Stimulated activated naive B cell treated with anti-CD40 and anti-IgM and Interleukin-4, amounts not matched to agents 10 μg/mL and 1 μg/mL and 100 μg/mL, for 72 hours (primary cell): Measurements from ENCODE around the gene CBX6.

Experiments used
- ATAC-seq, 2 donors: fragments of 150-1000 bp; cut with Tn5 transposase; replicated peaks; 2 replicates each; pipeline ENCODE4 v1.10.0; 2021; ENCODE audit warnings: moderate library complexity in 1 of 2
- DNase-seq: peaks from one replicate; pipeline ENCODE4 v3.0.0; 2021
- H3K27ac Mint-ChIP-seq: one replicate; pipeline ENCODE4 v1.8.0; 2022; ENCODE audit warnings: mild to moderate bottlenecking, mixed read lengths
- H3K27me3 Mint-ChIP-seq, 2 donors: one replicate each; pipeline ENCODE4 v1.8.0; 2022; ENCODE audit warnings: mixed read lengths in 2 of 2
- H3K36me3 Mint-ChIP-seq, 2 donors: one replicate each; pipeline ENCODE4 v1.8.0; 2022; ENCODE audit warnings: mixed read lengths in 2 of 2, mild to moderate bottlenecking in 1 of 2
- H3K4me1 Mint-ChIP-seq, 2 donors: one replicate each; pipeline ENCODE4 v1.8.0; 2022; ENCODE audit warnings: mixed read lengths in 2 of 2, mild to moderate bottlenecking in 1 of 2
- H3K4me3 Mint-ChIP-seq, 2 donors: one replicate each; pipeline ENCODE4 v1.8.0; 2022; ENCODE audit warnings: mild to moderate bottlenecking in 2 of 2, mixed read lengths in 2 of 2, moderate library complexity in 1 of 2
- H3K9me3 Mint-ChIP-seq, 2 donors: one replicate each; pipeline ENCODE4 v1.8.0; 2022; ENCODE audit warnings: mixed read lengths in 2 of 2, mild to moderate bottlenecking in 1 of 2

The CBX6 gene

DNA sequence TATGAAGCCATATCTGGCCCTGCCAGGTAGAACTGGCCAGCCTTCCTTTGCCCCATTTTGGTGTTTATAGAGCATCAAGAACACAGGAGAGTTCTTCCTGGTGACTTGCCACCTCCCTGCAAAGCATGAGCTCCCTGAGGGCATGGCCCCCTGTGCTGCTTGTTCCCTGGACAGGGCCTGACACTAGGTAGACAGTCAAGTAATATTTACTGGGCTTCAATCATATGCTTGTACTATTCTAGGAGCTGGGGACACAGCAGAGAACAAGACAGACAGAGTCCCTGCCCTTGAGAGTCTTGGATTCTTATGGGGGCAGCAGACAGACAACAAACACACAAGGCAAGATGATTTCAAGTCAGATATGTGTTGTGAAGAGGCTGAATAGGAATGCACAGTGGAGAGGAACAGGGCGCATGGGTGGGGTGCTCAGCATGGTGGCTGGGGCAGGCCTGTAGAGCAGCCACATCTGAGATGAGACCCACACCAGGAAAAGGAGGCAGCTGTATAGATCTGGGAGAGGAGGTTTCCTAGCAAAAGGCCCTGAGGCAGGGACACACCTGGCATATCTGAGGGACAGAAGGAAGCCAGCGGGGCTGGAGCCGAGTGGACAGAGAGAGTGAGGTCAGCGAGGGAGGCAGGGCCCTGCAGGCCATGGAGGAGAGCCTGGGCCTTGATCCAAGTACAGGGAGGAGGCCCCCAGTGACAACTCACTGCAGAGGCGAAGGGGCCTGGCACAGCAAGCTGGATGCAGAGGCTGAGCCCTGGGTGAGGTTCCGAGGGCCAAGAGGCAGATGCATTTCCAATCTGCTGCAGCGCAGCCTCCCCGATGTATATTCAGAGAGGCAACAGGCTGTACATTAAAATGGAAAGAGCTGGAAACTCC, 10.2 kb upstream of the CBX6 start:
- peaks cover 23 to 26% of the 10 kb centered on the region in 2 donors for H3K27me3 Mint-ChIP-seq
- H3K4me3 Mint-ChIP-seq = no peak overlapping the region
- no peak overlapping the region for H3K27ac Mint-ChIP-seq
- no peaks in the 10 kb centered on the region for H3K9me3 Mint-ChIP-seq
- peaks cover 22 to 24% of the 10 kb centered on the region in 2 donors for H3K4me1 Mint-ChIP-seq
- no peaks in the 10 kb centered on the region for H3K36me3 Mint-ChIP-seq
- ATAC-seq = peak in 1 of 2 donors; percentile 22
- DNase-seq = no peak

DNA sequence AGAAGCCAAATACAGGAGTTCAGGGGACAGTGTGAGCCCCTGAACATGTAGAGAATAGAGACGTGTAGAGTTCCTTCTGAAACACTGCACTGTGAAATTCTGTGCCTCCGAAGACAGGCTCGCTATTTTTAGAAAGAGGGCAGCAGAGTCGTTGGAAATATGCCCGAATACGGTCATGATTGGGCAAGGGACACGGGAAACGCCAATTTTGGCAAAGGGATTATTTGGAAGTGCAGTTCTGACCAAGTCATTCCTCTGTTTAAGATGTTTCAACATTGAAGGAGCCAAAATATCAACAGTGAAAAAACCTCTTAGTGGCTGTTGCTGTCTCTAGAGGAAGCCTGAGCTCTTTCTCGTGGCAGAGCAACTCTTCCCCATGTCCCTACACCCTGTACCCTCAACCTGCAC, 9.5 kb upstream of the CBX6 start:
- no peak for DNase-seq
- Mint-ChIP-seq H3K4me3 (no peak overlapping the region), H3K9me3 (no peaks in the 10 kb centered on the region), H3K27me3 (peaks cover 27 to 29% of the 10 kb centered on the region in 2 donors), H3K4me1 (peaks cover 19 to 20% of the 10 kb centered on the region in 2 donors), H3K27ac (no peak overlapping the region), H3K36me3 (no peaks in the 10 kb centered on the region)
- ATAC-seq = no peak

DNA sequence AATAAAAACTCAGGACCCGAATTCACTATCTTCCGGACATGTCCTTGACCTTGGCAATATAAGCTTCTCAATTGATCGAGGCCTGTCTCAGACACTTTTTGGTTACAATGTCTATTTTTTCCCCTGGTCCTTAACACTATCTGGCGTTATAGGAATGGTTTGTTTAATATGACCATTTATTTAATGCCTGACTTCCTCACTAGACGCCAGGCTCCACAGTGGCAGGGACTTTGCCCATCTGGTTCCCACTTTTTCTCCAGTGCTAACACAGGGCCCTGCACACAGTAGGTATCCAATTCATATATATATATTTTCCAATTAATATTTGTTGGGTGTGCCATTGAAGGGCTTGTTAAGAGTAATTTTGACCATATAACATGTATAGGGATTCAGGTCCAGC, 7.9 kb upstream of the CBX6 start:
- no peak overlapping the region for H3K27ac Mint-ChIP-seq
- no peak overlapping the region for H3K4me3 Mint-ChIP-seq
- no peak for ATAC-seq
- H3K9me3 Mint-ChIP-seq = no peaks in the 10 kb centered on the region
- peaks cover 15 to 22% of the 10 kb centered on the region in 2 donors for H3K4me1 Mint-ChIP-seq
- no peaks in the 10 kb centered on the region for H3K36me3 Mint-ChIP-seq
- peaks cover 29 to 32% of the 10 kb centered on the region in 2 donors for H3K27me3 Mint-ChIP-seq
- no peak for DNase-seq

DNA sequence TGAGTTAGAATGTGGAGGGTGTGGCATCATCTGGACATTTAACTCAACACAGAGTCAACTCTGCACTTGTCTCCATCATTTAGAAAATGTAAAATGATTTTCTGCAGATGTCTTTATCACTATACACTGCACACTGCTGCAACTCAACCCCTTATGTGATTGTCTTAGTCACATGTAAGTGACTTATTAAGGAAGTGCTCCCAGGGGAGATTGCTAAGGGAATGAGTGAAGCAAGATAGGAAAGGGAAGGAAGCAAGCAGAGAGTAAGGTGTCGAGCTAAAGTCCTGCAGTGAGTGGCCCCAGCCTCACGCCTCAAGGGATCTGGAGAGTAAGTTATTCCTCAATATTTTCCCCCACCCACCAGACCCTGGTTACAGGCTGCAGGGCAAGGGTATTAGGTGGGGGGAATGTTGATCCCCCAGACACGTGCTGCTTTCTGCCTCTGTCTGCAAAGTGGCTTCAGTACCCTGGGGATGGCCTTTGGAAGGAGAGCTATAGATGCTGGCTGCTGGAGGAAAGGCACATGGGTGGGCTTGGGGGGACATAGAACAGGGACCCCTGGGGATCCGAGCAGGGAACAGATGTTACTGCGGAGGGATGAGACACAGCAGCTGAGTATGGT, 7.2 kb upstream of the CBX6 start:
- Mint-ChIP-seq H3K27me3 (peaks cover 26 to 35% of the 10 kb centered on the region in 2 donors), H3K36me3 (no peaks in the 10 kb centered on the region), H3K27ac (no peak overlapping the region), H3K9me3 (no peaks in the 10 kb centered on the region), H3K4me1 (peaks cover 19 to 28% of the 10 kb centered on the region in 2 donors), H3K4me3 (no peak overlapping the region)
- no peak for DNase-seq
- no peak for ATAC-seq

DNA sequence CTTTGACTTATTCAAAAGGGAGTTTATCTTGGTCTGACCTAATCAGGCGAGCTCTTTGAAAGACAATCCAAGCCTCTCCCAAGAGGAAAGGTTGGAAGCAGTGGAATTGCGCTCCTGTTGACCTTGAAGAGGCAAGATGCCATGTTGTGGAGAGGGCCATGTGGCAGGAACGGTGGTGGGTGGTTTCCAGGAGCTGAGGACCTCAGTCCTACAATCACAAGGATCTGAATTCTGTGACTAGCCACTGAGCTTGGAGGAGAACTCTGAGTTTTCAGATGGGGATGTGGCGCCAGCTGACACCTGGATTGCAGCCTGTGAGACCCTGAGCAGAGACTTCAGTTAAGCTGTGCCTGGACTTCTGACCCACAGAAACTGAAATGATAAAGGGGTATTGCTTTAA, 6.0 kb upstream of the CBX6 start:
- no peak for ATAC-seq
- no peak for DNase-seq
- peaks cover 28 to 35% of the 10 kb centered on the region in 2 donors for H3K4me1 Mint-ChIP-seq
- H3K9me3 Mint-ChIP-seq = no peaks in the 10 kb centered on the region
- H3K27ac Mint-ChIP-seq = no peak overlapping the region
- no peaks in the 10 kb centered on the region for H3K36me3 Mint-ChIP-seq
- peaks cover 26 to 30% of the 10 kb centered on the region in 2 donors for H3K27me3 Mint-ChIP-seq
- H3K4me3 Mint-ChIP-seq = no peak overlapping the region

DNA sequence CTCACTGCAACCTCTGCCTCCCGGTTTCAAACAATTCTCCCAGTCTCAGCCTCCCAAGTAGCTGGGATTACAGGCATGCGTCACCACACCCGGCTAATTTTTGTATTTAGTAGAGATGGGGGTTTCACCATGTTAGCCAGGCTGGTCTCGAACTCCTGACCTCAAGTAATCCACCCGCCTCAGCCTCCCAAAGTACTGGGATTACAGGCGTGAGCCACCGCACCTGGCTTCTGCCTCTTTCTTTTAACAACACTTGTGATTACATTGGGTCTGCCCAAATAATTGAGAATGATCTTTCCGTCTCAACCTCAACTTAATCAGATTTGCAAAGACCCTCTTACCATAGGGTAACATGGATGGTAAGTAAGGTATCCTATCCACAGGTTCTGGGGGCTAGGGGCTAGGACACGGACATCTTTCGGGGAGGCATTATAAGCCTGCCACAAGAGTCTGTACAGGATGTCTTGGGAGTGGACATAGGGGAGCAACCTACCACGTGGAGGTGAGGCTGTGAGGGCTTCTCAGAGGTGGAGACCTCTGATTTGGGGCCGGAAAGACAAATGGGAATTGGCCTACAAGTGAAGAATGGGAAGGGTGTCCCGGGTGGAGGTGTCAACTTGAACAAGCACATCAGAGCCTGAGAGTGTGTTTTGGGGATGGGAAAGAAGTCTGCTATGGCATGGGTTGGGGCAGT, 2.7 kb upstream of the CBX6 start:
- H3K4me1 Mint-ChIP-seq = peaks cover 35 to 40% of the 10 kb centered on the region in 2 donors
- no peak overlapping the region for H3K4me3 Mint-ChIP-seq
- H3K27me3 Mint-ChIP-seq = peaks cover 18 to 22% of the 10 kb centered on the region in 2 donors
- H3K36me3 Mint-ChIP-seq = peaks cover 9 to 15% of the 10 kb centered on the region in 2 donors
- H3K27ac Mint-ChIP-seq = no peak overlapping the region
- ATAC-seq (no peak), DNase-seq (no peak)
- no peaks in the 10 kb centered on the region for H3K9me3 Mint-ChIP-seq

DNA sequence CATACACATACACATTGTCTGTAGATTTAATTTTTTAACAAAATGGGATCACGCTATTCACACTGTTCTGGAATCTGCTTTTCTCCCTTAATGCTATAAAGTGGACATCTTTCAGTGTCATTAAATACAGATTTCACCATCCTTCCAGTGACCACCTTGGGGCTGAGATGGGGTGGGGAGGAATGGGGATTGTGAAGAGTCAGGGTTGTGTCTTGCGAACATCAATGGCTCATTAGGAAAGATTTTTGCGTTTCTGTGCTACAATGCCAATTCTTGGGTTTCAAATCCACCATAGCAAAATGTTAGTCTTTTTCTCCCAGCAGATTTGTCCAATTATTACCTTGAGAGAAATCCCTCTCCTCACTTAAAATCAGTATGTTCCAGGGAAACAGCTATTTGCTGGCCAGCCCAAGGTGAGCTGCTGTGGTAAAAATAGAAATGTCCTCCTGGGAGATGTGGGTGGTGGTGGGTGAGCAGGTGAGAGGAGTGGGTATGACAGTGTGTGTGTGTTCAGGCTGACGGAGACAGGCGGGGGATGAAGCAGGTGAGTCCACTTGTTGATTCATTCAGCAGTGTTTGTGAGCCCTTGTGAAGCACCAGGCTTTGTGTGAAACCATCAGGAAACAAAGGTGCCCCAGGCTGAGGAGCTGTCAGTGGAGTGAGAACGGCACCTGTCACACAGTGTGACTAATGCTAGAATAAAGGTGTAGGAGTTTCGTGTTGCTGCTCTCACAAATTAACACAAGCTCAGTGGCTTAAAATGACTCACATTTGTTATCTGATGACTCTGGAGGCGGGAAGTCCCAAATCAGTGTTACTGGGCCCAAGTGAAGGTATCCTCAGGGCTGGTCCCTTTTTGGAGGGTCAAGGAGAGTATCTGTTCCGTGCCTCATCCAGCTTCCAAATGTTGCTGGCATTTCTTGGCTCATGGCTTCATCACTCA, 1.7 kb upstream of the CBX6 start:
- H3K27ac Mint-ChIP-seq = peak overlapping the region; percentile 96
- peaks cover 9 to 20% of the 10 kb centered on the region in 2 donors for H3K36me3 Mint-ChIP-seq
- peak overlapping the region; percentile 89 to 90 for H3K4me3 Mint-ChIP-seq
- ATAC-seq (peak; percentile 27 to 52), DNase-seq (peak; percentile 43)
- H3K4me1 Mint-ChIP-seq = peaks cover 35 to 49% of the 10 kb centered on the region in 2 donors
- H3K27me3 Mint-ChIP-seq = peaks cover 14 to 20% of the 10 kb centered on the region in 2 donors
- no peaks in the 10 kb centered on the region for H3K9me3 Mint-ChIP-seq

DNA sequence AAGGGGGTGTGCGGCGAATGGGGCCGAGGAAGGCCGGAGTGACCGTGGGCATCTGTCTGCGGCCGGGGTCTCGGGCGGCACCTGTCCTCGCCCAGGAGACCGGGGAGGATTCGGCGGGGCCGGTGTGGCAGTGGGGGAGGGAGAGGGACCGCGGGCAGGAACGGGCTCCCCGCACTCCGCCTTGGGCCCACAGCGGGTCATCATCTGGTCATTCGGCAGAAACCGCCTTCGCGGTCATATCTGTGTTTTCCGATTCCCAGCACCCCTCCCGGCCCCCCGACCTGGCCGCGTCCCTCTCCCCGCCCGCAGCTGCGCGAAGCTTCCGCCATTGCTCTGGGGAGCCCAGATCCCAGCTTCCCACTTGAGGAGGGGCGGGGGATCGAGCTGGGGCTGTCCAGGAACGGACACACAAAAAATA, 824 bp upstream of the CBX6 start:
- Mint-ChIP-seq H3K4me3 (peak overlapping the region; percentile 89 to 90), H3K36me3 (peaks cover 17 to 29% of the 10 kb centered on the region in 2 donors), H3K4me1 (peaks cover 43 to 58% of the 10 kb centered on the region in 2 donors), H3K27me3 (peaks cover 12 to 13% of the 10 kb centered on the region in 2 donors), H3K9me3 (no peaks in the 10 kb centered on the region), H3K27ac (peak overlapping the region; percentile 96)
- ATAC-seq = no peak
- DNase-seq = no peak

DNA sequence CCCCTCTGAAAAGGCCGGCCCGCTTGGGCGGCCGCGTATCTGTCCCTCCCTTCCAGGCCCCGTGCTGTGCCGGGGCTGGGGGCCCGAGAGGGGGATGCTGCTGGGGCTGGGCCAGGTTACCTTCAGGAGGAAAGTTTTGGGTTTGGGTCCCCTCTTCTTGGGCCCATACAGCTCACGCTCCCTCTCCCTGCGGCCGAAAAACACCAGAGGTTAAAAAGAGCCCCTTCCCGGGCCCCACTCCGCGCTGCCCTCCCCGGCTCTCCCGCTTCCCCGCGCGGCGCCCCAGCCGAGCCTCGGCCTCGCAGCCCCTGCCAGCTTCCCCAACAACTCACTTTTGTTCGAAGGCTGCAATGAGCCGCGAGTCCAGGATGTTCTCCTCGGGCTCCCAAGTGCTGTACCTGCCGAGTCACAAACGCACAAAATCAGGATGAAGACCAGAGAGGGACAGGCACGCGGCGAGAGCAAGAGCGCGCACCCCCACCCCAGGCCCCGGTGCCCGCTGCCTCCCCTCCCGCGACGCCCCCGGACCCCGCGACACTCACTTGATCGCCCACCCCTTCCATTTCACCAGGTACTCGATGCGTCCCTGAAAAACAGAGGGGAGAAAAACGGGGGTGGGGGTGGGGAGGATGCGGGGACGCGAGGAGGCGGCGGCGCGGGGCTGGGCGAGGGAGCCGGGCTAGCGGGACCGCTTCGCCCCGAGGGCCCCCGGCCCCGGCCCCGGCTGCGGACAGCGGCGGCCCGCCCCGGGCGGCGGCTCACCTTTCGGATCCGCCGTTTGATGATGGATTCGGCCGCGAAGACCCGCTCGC, 450 bp downstream of the CBX6 start:
- DNase-seq (no peak), ATAC-seq (peak; percentile 11 to 13)
- H3K27me3 Mint-ChIP-seq = peaks cover 6% of the 10 kb centered on the region in 2 donors
- peak overlapping the region; percentile 89 to 98 for H3K4me3 Mint-ChIP-seq
- H3K4me1 Mint-ChIP-seq = peaks cover 46 to 62% of the 10 kb centered on the region in 2 donors
- no peaks in the 10 kb centered on the region for H3K9me3 Mint-ChIP-seq
- peak overlapping the region; percentile 95 for H3K27ac Mint-ChIP-seq
- H3K36me3 Mint-ChIP-seq = peaks cover 20 to 34% of the 10 kb centered on the region in 2 donors

DNA sequence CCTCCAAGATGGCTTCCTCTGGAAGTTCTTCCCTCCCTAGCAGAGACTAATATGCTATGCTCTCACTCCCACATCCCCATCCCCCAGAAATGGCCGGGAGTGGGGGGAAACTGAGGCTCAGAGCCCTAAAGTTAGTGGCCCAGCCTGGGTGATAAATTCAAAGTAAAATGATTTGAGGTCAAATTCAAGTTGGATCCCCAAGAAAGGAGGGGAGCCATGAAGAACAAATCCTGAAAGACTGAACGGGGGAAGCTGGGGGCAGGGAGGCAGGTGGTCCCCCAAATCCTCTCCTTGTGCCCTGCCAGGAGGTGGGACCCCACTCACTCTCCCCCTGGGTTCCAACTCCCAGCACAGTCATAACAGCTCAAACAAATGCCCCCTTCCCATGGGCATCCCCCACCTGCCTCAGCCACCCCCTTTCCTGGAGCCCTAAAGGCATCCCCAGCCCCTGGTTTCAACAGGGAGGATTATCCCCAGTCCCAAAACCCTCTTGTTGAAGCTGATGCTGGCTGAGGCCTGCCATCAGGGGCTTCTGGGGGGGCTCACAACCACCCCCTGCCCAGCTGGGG, 1.1 kb downstream of the CBX6 start:
- Mint-ChIP-seq H3K4me1 (peaks cover 47 to 62% of the 10 kb centered on the region in 2 donors), H3K27ac (peak overlapping the region; percentile 95), H3K9me3 (no peaks in the 10 kb centered on the region), H3K36me3 (peaks cover 21 to 35% of the 10 kb centered on the region in 2 donors), H3K27me3 (peaks cover 6% of the 10 kb centered on the region in 2 donors), H3K4me3 (peak overlapping the region; percentile 87 to 98)
- ATAC-seq = peak in 1 of 2 donors; percentile 2
- no peak for DNase-seq

DNA sequence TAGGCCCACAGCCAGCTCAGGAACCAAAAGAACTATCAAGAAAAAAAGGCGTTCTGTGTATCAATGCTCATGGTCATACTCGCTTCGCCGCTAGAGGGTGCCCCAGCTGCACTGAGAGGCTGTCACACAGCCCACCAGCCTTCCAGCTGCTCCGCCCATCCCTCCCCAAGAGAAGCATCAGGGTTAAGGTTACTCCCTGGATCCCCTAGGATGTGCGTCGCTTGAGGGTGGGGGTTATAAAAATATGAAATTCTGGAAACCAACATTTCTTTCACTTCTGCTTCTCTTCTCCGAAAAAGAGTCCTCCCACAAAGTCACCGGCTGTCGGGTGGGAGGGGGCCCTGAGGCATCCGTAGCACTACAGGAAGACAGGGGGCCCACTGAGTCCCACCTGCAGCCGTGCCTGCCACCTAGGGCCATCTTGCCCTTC, 1.7 kb downstream of the CBX6 start:
- Mint-ChIP-seq H3K27ac (peak overlapping the region; percentile 95), H3K36me3 (peaks cover 26 to 40% of the 10 kb centered on the region in 2 donors), H3K4me3 (peak overlapping the region; percentile 87 to 98), H3K27me3 (peaks cover 6% of the 10 kb centered on the region in 2 donors), H3K9me3 (no peaks in the 10 kb centered on the region), H3K4me1 (peaks cover 48 to 62% of the 10 kb centered on the region in 2 donors)
- DNase-seq = peak; percentile 79
- ATAC-seq = peak; percentile 62 to 65

DNA sequence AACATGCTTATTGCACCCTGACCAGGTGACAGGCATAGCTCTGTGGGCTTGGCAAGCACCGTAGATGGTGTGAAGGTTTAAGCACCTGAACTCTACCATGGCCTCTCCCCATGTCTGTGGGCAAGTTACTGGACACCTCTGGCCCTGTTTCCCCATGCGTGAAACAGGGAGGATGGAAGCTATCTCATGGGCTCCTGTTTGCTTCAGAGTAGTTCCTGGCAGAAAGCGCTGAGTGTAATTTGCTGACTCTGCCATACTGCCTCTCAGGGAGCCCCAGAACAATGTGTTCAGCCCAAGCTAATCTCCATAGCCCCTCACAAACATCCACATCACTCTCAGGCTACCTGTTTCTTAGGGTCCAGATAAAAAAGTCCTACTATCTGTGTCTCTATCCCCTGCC, 2.4 kb downstream of the CBX6 start:
- Mint-ChIP-seq H3K27ac (peak overlapping the region; percentile 95), H3K36me3 (peaks cover 31 to 41% of the 10 kb centered on the region in 2 donors), H3K4me1 (peaks cover 43 to 62% of the 10 kb centered on the region in 2 donors), H3K27me3 (peaks cover 0 to under 1% of the 10 kb centered on the region in 2 donors), H3K4me3 (peak overlapping the region; percentile 87 to 98), H3K9me3 (no peaks in the 10 kb centered on the region)
- DNase-seq (no peak), ATAC-seq (no peak)
